IMR-90 (cell line): ENCODE results near the gene PRDM10.

Experiments used
- BHLHE40 ChIP-seq: fragments of 150-350 bp; IDR thresholded peaks from 2 replicates; pipeline ENCODE4 v1.6.1; 2016; ENCODE audit warnings: mild to moderate bottlenecking, low read depth, low read length
- CEBPB ChIP-seq: IDR thresholded peaks from 2 replicates; pipeline ENCODE4 v1.6.1; 2012; ENCODE audit warnings: low read depth, low read length, improper control_type of control experiment
- MAFK ChIP-seq: IDR thresholded peaks from 2 replicates; pipeline ENCODE4 v1.6.1; 2012; ENCODE audit warnings: low read depth, low read length, improper control_type of control experiment
- MAZ ChIP-seq: IDR thresholded peaks from 2 replicates; pipeline ENCODE4 v1.6.1; 2012; ENCODE audit warnings: low read depth, mild to moderate bottlenecking, low read length, improper control_type of control experiment, moderate library complexity, borderline replicate concordance
- POLR2A ChIP-seq: IDR thresholded peaks from 2 replicates; pipeline ENCODE4 v1.6.1; 2012; ENCODE audit warnings: mild to moderate bottlenecking, low read depth, low read length
- RAD21 ChIP-seq: IDR thresholded peaks from 2 replicates; pipeline ENCODE4 v1.6.1; 2012; ENCODE audit warnings: low read length, improper control_type of control experiment
- RCOR1 ChIP-seq: IDR thresholded peaks from 2 replicates; pipeline ENCODE4 v1.6.1; 2012; ENCODE audit warnings: mild to moderate bottlenecking, low read length, improper control_type of control experiment; ENCODE audit not compliant: insufficient replicate concordance
- SMC3 ChIP-seq: fragments of 150-350 bp; IDR thresholded peaks from 2 replicates; pipeline ENCODE4 v1.6.1; 2016; ENCODE audit warnings: low read depth, mild to moderate bottlenecking, antibody characterized with exemption, low read length, moderate library complexity
- TF ChIP-seq, protein P1 (sequence below): conservative IDR thresholded peaks from 2 replicates; pipeline ENCODE4 v1.5.1; 2012; ENCODE audit warnings: mild to moderate bottlenecking, low read depth, low read length, improper control_type of control experiment
- TF ChIP-seq, protein P2 (sequence below): fragments of 150-350 bp; IDR thresholded peaks from 2 replicates; pipeline ENCODE4 v1.6.1; 2016; ENCODE audit warnings: low read depth, mild to moderate bottlenecking, low read length, moderate library complexity, borderline replicate concordance

DNA sequence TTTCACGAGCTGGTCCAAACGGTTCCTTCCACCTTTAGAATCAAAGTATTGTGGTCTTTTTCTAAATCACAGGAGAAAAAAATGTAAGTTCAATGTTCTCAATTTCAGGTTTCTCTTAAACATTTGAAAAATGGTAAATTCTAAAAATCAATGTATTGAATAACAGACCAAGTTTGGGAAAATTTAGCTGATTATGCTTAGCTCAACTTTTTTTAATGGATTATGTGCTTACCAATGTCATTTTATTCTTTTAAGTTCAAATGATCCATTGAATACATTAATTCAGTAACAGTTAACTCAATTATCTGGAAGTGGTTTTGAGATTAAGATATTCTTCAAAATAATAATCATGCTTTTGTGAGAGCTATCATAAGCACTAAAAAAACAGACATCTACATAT lies 5.1 kb downstream of the PRDM10 start:
- no peak for TF ChIP-seq POLR2A
- TF ChIP-seq, protein P1, sequence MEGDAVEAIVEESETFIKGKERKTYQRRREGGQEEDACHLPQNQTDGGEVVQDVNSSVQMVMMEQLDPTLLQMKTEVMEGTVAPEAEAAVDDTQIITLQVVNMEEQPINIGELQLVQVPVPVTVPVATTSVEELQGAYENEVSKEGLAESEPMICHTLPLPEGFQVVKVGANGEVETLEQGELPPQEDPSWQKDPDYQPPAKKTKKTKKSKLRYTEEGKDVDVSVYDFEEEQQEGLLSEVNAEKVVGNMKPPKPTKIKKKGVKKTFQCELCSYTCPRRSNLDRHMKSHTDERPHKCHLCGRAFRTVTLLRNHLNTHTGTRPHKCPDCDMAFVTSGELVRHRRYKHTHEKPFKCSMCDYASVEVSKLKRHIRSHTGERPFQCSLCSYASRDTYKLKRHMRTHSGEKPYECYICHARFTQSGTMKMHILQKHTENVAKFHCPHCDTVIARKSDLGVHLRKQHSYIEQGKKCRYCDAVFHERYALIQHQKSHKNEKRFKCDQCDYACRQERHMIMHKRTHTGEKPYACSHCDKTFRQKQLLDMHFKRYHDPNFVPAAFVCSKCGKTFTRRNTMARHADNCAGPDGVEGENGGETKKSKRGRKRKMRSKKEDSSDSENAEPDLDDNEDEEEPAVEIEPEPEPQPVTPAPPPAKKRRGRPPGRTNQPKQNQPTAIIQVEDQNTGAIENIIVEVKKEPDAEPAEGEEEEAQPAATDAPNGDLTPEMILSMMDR, result no peak
- TF ChIP-seq CEBPB, result no peak
- no peak for TF ChIP-seq BHLHE40
- TF ChIP-seq SMC3, result no peak
- no peak for TF ChIP-seq MAFK
- no peak for TF ChIP-seq RCOR1
- no peak for TF ChIP-seq RAD21
- no peak for TF ChIP-seq MAZ
- TF ChIP-seq, protein P2, sequence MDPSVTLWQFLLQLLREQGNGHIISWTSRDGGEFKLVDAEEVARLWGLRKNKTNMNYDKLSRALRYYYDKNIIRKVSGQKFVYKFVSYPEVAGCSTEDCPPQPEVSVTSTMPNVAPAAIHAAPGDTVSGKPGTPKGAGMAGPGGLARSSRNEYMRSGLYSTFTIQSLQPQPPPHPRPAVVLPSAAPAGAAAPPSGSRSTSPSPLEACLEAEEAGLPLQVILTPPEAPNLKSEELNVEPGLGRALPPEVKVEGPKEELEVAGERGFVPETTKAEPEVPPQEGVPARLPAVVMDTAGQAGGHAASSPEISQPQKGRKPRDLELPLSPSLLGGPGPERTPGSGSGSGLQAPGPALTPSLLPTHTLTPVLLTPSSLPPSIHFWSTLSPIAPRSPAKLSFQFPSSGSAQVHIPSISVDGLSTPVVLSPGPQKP, result no peak
